GM18951 (cell line): ENCODE results near the gene CDK5RAP3.
"Not testable (repeated sequence)": the region's sequence is repeated elsewhere in the genome, so short reads cannot be mapped to it uniquely, and the experiment has no call there.

Experiments used
- POLR2A ChIP-seq: IDR thresholded peaks from 4 replicates; pipeline ENCODE4 v1.6.1; 2011; ENCODE audit warnings: mild to moderate bottlenecking; ENCODE audit not compliant: insufficient read length, insufficient read depth; ENCODE audit errors: extremely low read depth
- in situ Hi-C: fragments of 300-500 bp; cut with MboI; formaldehyde crosslinking; loops from one replicate; pipeline ENCODE4 v1.12.0; 2022; ENCODE audit warnings: low sequenced_read_pairs, mixed read lengths, inconsistent platforms; ENCODE audit not compliant: unreplicated experiment

Gene CDK5RAP3, protein sequence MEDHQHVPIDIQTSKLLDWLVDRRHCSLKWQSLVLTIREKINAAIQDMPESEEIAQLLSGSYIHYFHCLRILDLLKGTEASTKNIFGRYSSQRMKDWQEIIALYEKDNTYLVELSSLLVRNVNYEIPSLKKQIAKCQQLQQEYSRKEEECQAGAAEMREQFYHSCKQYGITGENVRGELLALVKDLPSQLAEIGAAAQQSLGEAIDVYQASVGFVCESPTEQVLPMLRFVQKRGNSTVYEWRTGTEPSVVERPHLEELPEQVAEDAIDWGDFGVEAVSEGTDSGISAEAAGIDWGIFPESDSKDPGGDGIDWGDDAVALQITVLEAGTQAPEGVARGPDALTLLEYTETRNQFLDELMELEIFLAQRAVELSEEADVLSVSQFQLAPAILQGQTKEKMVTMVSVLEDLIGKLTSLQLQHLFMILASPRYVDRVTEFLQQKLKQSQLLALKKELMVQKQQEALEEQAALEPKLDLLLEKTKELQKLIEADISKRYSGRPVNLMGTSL

DNA sequence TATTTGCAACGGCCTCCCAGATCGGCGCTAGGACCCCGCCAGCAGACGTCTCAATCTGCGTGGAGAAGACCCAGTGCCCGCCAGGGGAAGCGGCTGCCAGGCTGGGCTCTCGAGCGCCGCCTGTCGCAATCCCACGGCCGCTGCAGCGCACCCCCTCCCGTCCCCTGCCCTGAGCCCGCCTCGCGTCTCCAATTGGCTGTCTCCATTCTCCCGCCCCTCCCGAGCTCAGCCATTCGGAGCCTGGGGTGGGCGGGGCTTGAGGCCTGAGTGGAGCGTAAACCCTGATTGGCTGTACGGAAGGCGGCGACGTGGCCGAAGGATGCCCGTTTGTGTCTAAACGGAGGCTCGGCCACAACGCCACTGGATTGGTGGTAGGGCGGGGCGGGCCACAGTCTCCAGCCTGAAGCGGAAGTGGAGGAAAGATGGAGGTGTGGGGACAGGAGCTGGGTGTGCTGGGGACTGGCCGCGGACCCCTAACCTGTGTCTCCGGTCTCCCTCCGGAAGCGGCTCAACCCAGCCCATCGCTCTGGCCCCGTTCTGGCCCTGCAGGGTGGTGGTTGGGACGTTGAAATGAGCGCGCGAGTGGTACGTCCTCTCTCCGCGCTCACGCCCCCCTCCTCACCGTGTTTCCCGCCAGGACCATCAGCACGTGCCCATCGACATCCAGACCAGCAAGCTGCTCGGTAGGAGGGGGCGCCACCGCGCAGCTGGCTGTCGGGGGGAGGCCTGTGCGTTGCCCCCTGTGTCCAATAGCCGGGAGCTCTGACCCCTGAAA is at the start of gene CDK5RAP3:
Gene CDK5RAP3, plus strand, starts transcription at position 389 of the 775 bp plus-strand sequence. Its CDS starts 34 bp downstream, at position 423.
- TF ChIP-seq POLR2A, result peak; percentile 88
- in situ Hi-C loops, result no loop called here

DNA sequence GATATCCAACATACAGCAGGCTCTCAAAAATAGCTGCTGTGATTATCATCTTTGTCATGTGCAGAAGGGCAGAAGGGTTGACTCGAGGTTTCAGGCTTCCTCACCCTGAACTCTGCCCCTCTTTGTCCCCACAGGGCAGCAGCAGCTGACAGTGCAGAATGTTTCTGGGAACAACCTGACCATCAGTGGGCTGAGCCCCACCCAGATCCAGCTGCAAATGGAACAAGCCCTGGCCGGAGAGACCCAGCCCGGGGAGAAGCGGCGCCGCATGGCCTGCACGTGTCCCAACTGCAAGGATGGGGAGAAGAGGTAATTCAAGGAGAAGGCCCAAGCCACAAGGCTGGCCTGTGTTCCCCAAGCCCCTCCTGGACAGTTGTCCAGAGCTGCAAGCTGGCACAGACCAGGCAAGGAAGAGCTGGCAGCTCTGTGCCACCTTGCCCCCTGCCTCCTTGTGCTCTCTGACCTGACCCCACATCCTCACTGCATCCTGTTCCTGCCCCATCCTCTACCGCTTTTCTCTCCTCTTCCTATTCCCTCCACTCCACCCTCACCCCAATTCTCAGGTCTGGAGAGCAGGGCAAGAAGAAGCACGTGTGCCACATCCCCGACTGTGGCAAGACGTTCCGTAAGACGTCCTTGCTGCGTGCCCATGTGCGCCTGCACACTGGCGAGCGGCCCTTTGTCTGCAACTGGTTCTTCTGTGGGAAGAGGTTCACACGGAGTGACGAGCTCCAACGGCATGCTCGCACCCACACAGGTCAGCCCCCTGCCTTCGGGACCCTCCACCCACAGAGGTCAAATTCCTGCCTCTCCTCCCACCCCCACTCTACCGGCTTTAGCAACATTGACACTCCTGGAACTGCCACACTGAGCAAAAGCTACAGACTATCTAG is 45.9 kb upstream of the CDK5RAP3 start:
- in situ Hi-C loops, result no loop called here
- TF ChIP-seq POLR2A, result no peak

DNA sequence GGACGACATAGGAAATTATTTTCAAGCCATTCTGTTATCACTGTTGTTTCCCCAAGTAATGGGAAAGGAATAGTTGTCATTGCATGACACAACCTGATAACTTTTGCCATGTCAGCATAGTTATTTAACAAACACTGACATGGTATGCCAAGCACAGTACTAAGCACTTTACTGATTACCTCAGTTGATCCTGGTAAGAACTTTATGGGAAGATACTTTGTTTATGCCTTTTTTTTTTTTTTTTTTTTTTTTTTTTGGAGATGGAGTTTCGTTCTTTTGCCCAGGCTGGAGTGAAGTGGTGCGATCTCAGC is 45.3 kb upstream of the CDK5RAP3 start:
- in situ Hi-C loops, result no loop called here
- TF ChIP-seq POLR2A, result no peak

DNA sequence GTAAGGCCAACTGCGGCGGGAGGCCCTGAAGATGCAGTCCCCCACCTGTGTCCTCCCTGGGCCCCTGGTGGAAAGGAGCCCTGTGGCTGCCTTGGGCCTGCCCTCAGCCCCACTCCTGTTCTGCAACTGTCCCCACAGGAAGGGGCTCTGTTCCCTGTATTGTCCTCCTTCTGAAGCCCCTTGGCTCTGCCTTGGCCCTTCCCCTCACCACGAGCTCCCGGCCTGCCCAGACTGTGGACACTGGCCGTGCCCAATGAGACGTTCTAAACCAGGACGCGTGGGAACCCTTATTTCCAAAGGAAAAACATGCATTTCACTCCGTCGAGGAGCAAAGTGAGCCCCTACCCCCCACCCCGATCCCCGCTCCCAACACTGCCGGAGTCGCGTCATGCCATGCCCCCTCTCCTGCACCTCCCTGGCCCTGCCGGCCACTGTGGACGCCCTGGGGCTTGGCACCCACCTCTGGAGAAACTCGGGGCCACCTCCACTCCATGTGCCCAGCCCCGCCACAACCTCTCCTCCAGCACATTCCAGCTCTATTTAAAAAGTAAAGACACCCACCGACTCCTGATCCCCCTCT is 43.0 kb upstream of the CDK5RAP3 start:
- TF ChIP-seq POLR2A, result no peak
- in situ Hi-C loops, result no loop called here

DNA sequence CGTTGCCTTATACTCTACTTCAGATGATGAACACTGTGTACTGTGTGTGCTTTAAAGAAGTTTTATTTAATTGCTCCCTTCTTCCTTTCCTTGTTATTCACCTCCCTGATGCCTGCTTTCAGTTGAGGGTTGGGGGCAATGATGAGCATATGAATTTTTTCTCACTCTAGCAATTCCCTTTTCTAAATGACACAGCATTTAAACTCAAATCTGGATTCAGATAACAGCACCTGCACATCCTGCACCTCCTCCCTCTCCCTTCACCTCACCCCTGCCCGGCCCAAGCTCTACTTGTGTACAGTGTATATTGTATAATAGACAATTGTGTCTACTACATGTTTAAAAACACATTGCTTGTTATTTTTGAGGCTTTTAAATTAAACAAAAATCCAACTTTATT is 42.5 kb upstream of the CDK5RAP3 start:
- TF ChIP-seq POLR2A, result no peak
- in situ Hi-C loops, result no loop called here

DNA sequence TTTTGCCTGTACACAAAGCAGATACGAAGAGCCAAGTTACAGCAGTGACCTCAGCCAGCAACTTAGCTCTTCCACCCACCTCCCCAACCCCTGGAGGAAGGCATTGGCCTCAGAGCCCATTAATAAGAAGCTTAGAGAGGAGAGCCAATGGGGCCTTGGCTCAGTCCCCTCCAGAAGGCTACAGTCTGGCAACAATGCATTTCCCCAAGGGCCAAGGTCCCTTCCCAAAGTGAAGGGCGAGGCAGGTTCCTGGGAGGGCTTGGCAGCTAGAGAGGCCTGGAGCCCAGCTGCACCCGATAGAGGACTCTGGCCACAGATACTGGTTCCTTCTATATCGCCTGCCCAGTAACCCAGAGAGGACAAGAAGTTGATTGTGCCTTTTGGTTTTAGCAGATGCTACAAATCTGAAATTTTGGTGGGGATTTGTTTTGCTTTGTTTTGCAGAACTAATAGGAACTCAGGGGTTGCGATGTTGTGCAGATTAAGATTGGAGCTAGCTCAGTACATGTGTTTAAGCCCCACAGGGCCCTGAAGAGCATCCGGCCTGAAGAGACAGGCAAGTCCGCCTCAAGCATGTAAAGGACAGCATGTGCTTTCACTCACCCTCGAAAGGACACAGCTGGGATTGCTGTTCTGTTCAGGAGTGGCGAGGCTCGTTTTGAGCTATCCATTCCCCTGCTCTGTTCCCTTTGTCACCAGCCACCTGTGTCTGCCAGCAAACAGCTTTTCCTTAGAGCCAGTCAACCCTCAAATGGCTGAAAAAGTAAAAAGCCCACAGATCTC is 41.5 kb upstream of the CDK5RAP3 start:
- no peak for TF ChIP-seq POLR2A
- in situ Hi-C loops, result no loop called here

DNA sequence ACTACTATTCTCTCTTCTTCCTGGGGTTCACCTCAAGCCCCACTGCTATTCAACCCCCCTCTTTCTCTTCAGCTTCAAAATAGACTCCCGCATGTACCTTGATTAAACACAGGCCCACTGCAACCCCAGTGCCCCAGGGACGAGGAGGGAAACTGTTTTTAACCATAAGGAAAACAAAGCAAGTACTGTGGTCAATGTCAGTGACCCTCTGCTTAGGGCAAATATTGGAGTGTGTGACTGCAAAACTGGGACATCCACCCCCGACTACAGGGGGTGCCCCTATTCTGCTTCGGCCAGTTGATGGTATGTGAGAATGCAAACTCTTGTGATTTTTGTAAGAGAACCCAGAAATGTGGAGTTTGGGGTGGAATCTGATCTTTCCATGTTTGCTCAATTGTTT is 39.1 kb upstream of the CDK5RAP3 start:
- in situ Hi-C loops, result no loop called here
- TF ChIP-seq POLR2A, result no peak

DNA sequence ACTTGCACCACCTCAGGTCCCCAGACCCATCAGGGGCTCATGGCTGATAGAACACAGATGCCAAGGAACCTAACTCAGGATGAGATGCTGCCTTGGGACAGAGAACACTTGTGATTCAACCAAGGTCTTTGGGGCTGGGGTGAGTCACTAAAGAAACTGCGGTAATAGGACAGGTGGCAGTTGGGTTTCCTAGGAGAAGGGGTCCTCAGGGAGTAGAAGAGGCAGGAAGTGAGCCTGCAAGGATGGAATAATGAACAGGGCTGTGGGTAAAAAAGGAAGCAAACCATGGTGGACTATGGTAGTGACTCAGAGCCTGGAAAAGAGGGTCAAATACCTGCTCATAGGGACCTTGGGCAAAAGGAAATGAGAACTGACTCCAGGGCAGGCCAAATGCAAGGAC is 36.1 kb upstream of the CDK5RAP3 start:
- in situ Hi-C loops, result no loop called here

DNA sequence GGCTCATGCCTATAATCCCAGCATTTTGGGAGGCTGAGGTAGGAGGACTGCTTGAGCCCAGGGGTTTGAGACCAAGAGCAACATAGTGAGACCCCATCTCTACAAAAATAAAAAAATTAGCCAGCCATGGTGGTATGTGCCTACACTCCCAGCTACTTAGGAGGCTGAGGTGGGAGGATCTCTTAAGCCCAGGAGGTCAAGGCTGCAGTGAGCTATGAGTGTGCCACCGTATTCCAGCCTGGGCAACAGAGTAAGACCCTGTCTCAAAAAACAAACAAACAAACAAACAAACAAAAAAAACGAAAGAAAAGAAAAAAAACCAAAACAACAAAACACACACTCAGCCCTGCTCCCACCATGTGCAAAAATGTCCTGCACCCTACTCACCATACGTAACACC is 35.4 kb upstream of the CDK5RAP3 start:
- in situ Hi-C loops, result not testable (repeated sequence)

More for the DNA sequence above, 36.1 kb upstream of the CDK5RAP3 start:
- TF ChIP-seq POLR2A, result no peak

DNA sequence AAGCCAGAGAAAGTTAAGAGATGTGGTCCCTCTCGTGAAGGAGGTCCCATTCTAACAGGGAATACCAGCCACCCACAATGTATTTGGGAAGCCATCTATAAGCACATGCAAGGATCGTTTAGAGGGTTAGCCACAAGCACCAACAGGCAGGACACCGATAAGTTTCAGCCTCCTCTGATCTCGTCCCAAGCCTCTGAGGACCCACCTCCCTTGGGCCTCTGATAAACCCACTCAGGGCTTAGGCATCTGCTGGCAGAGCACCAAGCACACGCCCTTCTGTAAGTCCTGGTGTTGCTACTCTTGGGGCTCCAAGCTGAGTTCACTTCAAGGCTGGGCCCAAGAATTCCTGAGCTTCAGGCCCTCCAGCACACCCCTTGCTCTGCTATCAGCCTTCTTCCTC is 35.0 kb upstream of the CDK5RAP3 start:
- in situ Hi-C loops, result no loop called here
- TF ChIP-seq POLR2A, result no peak

DNA sequence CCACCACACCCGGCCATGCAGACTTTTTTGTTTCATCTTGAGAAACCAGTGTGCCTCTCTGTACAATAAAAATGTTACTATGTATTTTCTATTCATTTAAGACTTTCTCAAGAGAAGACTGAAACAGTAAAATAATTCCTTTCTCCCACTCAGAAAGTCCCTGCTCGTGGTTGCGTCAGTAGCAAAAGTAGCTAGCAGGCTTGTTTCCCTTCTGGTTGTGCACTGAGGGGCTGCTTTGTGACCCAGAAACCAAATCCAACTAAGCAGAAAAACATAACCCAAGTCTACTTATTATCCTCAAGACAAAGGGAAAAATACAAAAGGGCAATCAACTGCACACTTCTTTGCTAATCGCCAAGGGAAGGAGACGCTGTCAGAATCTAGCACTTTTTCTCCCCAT is 33.0 kb upstream of the CDK5RAP3 start:
- TF ChIP-seq POLR2A, result no peak
- in situ Hi-C loops, result no loop called here
